SK-N-MC (cell line): ENCODE data around the gene NEMF.
"Not testable (repeated sequence)": the region's sequence is repeated elsewhere in the genome, so short reads cannot be mapped to it uniquely, and the experiment has no call there.

Source experiments
- DNase-seq: peaks from one replicate; pipeline ENCODE4 v3.0.0-alpha.2; 2011; ENCODE audit warnings: low read depth, low spot score
- H3K27ac ChIP-seq: fragments of 200-600 bp; sonication (generic); 2 replicates; pipeline ENCODE4 v1.5.1; 2016; ENCODE audit warnings: mixed run types
- H3K36me3 ChIP-seq: fragments of 200-600 bp; sonication (generic); 2 replicates; pipeline ENCODE4 v1.6.1; 2017; ENCODE audit warnings: antibody characterized with exemption, low read length, mixed read lengths; ENCODE audit not compliant: insufficient read depth
- H3K4me3 ChIP-seq: fragments of 200-600 bp; sonication (generic); 2 replicates; pipeline ENCODE4 v1.5.1; 2016
- H3K9ac ChIP-seq: fragments of 200-600 bp; sonication (generic); 2 replicates; pipeline ENCODE4 v1.8.0; 2017; ENCODE audit warnings: mixed run types, mixed read lengths; ENCODE audit not compliant: insufficient read length
- H3K9me3 ChIP-seq: fragments of 200-600 bp; sonication (generic); 2 replicates; pipeline ENCODE4 v1.6.1; 2017; ENCODE audit warnings: low read depth, mild to moderate bottlenecking, antibody characterized with exemption, low read length, moderate library complexity, mixed read lengths
- EZH2 ChIP-seq: fragments of 200-600 bp; sonication (generic); IDR thresholded peaks from one replicate; pipeline ENCODE4 v1.6.1; 2017; ENCODE audit warnings: antibody characterized with exemption
- FOXP2 ChIP-seq: optimal IDR thresholded peaks from 2 replicates; pipeline ENCODE3; 2011; ENCODE audit warnings: mild to moderate bottlenecking, moderate library complexity; ENCODE audit not compliant: insufficient read depth; ENCODE audit errors: extremely low read length, control extremely low read depth
- POLR2AphosphoS5 ChIP-seq: IDR thresholded peaks from 2 replicates; pipeline ENCODE4 v1.6.1; 2012; ENCODE audit warnings: mild to moderate bottlenecking, low read depth, low read length, borderline replicate concordance

The NEMF gene

DNA sequence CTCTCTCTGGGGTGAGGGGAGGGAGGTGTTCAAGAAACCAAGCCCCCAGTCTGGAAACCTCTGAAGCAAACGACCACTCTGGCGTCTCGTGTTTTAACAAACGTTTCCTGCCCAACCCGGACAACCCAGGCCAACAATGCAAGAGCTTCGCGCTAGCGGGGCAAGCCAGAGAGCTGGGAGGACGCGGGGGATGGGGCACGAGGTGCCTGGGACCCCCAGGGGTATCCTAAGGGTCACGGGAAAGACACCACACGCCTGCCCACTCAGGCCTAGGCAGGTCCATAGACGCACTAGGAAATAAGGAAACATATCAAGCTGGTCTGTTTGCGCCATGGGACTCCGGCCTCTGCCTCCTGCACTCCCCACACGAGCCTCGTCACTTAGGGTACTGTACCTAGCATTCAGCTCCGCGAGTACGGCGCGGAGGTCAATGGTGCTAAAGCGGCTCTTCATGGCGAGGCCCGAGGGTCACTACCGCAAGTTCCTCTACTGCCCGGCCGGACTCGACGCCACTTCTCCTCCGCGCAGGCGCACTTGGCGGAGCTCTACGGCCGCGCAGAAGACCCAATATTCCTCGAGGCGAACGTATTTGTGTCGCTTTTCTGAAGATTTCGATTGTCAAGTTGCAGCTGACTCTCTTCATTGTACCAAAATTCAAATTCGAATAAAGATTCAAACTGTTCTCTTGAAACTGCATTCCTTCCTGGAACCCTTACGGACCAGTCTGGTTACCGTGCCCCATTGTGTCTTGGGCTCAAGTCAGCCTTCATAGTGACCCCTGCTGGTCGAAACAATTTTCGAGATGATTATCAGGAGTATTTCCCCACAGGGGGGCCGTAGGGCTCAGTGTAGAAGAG lies at the start of gene NEMF:
Gene NEMF (minus strand): TSS at position 488 of the 857 bp plus-strand sequence. CDS start 35 bp downstream, at position 453.
- Histone ChIP-seq H3K27ac (peak within 1 kb of the TSS; percentile 82), H3K9ac (peak within 1 kb of the TSS; percentile 96), H3K36me3 (peaks cover 26% of the 10 kb centered on the region), H3K4me3 (peak within 1 kb of the TSS; percentile 80), H3K9me3 (no peaks in the 10 kb centered on the region)
- TF ChIP-seq EZH2: no peak
- peak; percentile 86 for TF ChIP-seq POLR2AphosphoS5
- DNase-seq: peak; percentile 85

- no peak overlapping the region for H3K27ac ChIP-seq
- no peak for TF ChIP-seq EZH2
- no peak for TF ChIP-seq POLR2AphosphoS5
- no peak for TF ChIP-seq FOXP2
Measured at GRCh38 chr14:49900973-49901372, 48.4 kb upstream of the NEMF start.

GRCh38 chr14:49898485-49898884 lies 45.9 kb upstream of the NEMF start:
- TF ChIP-seq POLR2AphosphoS5: no peak
- TF ChIP-seq EZH2: no peak
- TF ChIP-seq FOXP2: no peak
- Histone ChIP-seq H3K9ac (no peak overlapping the region), H3K4me3 (0 out of 2 replicates have a peak overlapping the region, but pooled peaks have one; percentile 11), H3K27ac (peak overlapping the region; percentile 10; the same call in 1 of the 2 replicates), H3K36me3 (peaks cover 24% of the 10 kb centered on the region), H3K9me3 (no peaks in the 10 kb centered on the region)
- DNase-seq: no peak

More at GRCh38 chr14:49900973-49901372, 48.4 kb upstream of the NEMF start:
- Histone ChIP-seq H3K4me3 (no peak overlapping the region), H3K36me3 (peaks cover under 1% of the 10 kb centered on the region; the same call in 1 of the 2 replicates), H3K9me3 (no peaks in the 10 kb centered on the region), H3K9ac (no peak overlapping the region)
- DNase-seq: no peak

DNA sequence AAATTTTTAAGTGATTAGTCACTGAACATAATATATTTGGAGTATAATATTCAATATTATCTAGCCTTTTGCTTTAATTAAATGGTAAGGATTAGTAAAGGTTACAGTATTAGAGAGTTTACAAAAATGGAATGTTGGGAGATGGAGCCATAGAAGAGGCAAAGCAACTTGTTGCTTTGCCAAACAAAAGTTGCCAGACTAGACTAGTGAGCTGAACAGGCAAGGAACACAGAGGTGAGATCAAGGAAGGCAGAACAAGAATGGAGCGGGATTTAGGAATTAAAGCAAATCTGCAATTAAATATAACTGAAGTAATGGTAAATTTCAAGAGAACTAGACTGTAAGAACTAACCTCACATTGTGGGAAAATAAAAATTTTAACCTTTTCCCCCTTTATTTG lies 45.4 kb upstream of the NEMF start:
- peak overlapping the region; percentile 19 for H3K9ac ChIP-seq
- peaks cover 24% of the 10 kb centered on the region for H3K36me3 ChIP-seq
- TF ChIP-seq FOXP2: no peak
- TF ChIP-seq EZH2: no peak
- H3K9me3 ChIP-seq: no peaks in the 10 kb centered on the region
- H3K27ac ChIP-seq: peak overlapping the region; percentile 10; the same call in 1 of the 2 replicates
- H3K4me3 ChIP-seq: no peak overlapping the region
- no peak for DNase-seq

- H3K4me3 ChIP-seq: peak overlapping the region; percentile 96
- peak overlapping the region; percentile 38; the same call in 1 of the 2 replicates for H3K27ac ChIP-seq
- peaks cover 24% of the 10 kb centered on the region for H3K36me3 ChIP-seq
- H3K9me3 ChIP-seq: no peaks in the 10 kb centered on the region
- TF ChIP-seq FOXP2 (no peak), EZH2 (no peak), POLR2AphosphoS5 (no peak)
- H3K9ac ChIP-seq: peak overlapping the region; percentile 56
- DNase-seq: no peak
Measured at GRCh38 chr14:49897414-49897813, 44.8 kb upstream of the NEMF start.

DNA sequence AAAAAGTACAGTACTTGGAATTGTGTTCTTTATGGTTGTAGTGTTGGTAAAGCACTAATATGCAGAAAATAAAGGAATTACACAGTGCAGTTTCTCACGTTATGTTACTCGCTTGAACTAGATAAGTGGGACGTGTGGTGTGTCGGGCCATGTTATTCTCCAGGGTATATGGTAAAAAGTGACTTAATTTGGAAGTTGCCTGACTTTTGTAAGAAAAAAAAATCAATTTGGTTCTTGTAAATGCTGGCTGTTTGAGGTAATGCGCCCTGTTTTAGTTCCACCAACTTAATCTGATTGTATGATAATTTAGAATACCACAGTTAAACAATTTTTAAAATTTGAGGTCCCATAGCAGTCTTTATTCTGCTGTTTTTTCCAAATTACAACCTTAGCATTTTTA lies 44.4 kb upstream of the NEMF start:
- TF ChIP-seq POLR2AphosphoS5: no peak
- peak overlapping the region; percentile 38; the same call in 1 of the 2 replicates for H3K27ac ChIP-seq
- H3K36me3 ChIP-seq: peaks cover 24% of the 10 kb centered on the region
- H3K9ac ChIP-seq: peak overlapping the region; percentile 56
- peak overlapping the region; percentile 96 for H3K4me3 ChIP-seq
- H3K9me3 ChIP-seq: no peaks in the 10 kb centered on the region
- no peak for DNase-seq

DNA sequence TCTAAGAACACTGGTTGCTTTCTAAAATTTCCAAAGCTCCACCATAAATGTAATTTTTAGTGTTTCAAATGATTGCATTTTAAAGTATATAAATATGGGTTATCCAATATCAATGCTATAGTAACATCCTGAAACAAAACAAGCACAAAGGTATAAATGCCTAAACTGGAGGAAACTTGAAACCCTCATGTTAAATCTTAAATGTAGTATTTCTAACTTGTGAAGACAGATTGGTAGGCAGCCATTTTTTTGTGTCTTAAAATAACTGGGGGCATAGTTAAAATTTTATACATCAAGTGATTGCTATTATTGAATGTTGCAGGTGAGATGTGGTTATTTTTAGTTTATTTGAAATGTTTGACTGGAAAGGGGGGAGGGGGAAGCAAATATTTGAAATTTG lies 43.7 kb upstream of the NEMF start:
- Histone ChIP-seq H3K36me3 (peaks cover 24% of the 10 kb centered on the region), H3K4me3 (peak overlapping the region; percentile 96), H3K9ac (peak overlapping the region; percentile 98)
- not testable (repeated sequence) for DNase-seq, H3K9me3 ChIP-seq, H3K27ac ChIP-seq

DNA sequence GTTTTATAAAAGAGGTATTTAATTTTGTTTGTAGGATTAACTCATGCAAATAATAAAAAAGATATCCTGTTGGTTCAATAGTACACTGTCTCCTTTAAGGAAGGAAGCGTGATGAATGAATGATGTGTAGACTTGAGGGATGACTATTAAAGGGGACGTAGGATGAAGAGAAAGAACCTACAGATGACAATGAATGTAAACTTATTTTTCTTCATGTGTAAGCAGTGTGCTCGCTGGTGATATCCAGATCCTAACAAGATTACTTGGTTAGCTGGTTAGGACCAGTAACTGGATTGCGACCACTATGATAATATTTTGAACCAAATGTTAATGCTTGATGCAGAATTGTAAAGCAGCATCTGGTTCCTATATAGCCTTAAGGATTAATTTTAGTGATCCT lies 42.9 kb upstream of the NEMF start:
- TF ChIP-seq POLR2AphosphoS5 (no peak), FOXP2 (no peak), EZH2 (no peak)
- no peak overlapping the region for H3K27ac ChIP-seq
- H3K36me3 ChIP-seq: peaks cover 24% of the 10 kb centered on the region
- DNase-seq: no peak
- H3K9me3 ChIP-seq: no peaks in the 10 kb centered on the region
- peak overlapping the region; percentile 98 for H3K9ac ChIP-seq
- H3K4me3 ChIP-seq: peak overlapping the region; percentile 96

- Histone ChIP-seq H3K9ac (peak overlapping the region; percentile 98), H3K27ac (0 out of 2 replicates have a peak overlapping the region, but pooled peaks have one; percentile 93), H3K4me3 (peak overlapping the region; percentile 96), H3K36me3 (peaks cover 24% of the 10 kb centered on the region)
- not testable (repeated sequence) for DNase-seq, H3K9me3 ChIP-seq
Measured at GRCh38 chr14:49894214-49895107, 41.9 kb upstream of the NEMF start.
